Prostate gland (tissue), 2 donors: ENCODE measurements around the gene SPATA20.

ENCODE experiments used
- CTCF ChIP-seq, 4 experiments: fragments of 200-600 bp in 2 of 4; fragments of 450-650 bp in 2 of 4; sonication (generic) in 2 of 4; IDR thresholded peaks; 1 replicate in 3 of 4; 2 replicates in 1 of 4; pipeline ENCODE4 v1.5.1; 2016 to 2019; ENCODE audit warnings: antibody characterized with exemption in 4 of 4, mild to moderate bottlenecking in 2 of 4, moderate library complexity in 2 of 4
- POLR2A ChIP-seq: fragments of 450-650 bp; IDR thresholded peaks from one replicate; pipeline ENCODE4 v1.6.1; 2016; ENCODE audit warnings: antibody characterized with exemption, mild to moderate bottlenecking
- POLR2AphosphoS5 ChIP-seq: sonication (generic); formaldehyde crosslinking; IDR thresholded peaks from one replicate; pipeline ENCODE4 v1.6.1; 2017; ENCODE audit warnings: antibody characterized with exemption

- TF ChIP-seq POLR2AphosphoS5 (no peak), CTCF (IDR thresholded peaks at IDR 0.05) (no peak), POLR2A (no peak)
These were observed 4.5 kb downstream of the SPATA20 start for GRCh38 chr17:50551433-50551815.
